BJ (cell line): ENCODE data around the gene EHBP1. TPM values are rescaled to one million over a fixed set of nuclear protein-coding genes. Genes with fewer than 3 reads are reported as not detected.

ENCODE experiments used
- CTCF ChIA-PET: fragments of 350-600 bp; formaldehyde crosslinking; extraction: SDS; loops from one replicate; lab custom pipeline; 2021; ENCODE audit warnings: antibody characterized with exemption, inconsistent platforms; lab: Yijun Ruan, JAX
- POLR2A ChIA-PET: fragments of 300-600 bp; sonication (Branson Sonifier 250); formaldehyde crosslinking; extraction: SDS; loops from one replicate; lab custom pipeline; 2021; ENCODE audit warnings: antibody characterized with exemption; lab: Charles Lee
- DNase-seq: peaks from one replicate; pipeline ENCODE4 v3.0.0-alpha.2; 2011; ENCODE audit warnings: low read depth
- H3K27me3 ChIP-seq: 2 replicates; pipeline ENCODE4 v1.6.0; 2011; ENCODE audit warnings: low read length; ENCODE audit not compliant: control insufficient read depth, insufficient read depth
- H3K36me3 ChIP-seq: 2 replicates; pipeline ENCODE4 v1.5.1; 2011; ENCODE audit warnings: low read length; ENCODE audit not compliant: control insufficient read depth, insufficient read depth
- H3K4me3 ChIP-seq: 2 replicates; pipeline ENCODE4 v1.5.1; 2011; ENCODE audit warnings: low read depth, mild to moderate bottlenecking, control low read depth, low read length
- CTCF ChIP-seq: IDR thresholded peaks from 2 replicates; pipeline ENCODE4 v1.5.1; 2011; ENCODE audit warnings: low read depth, mild to moderate bottlenecking, control low read depth, inconsistent platforms, low read length, moderate library complexity; ENCODE audit not compliant: insufficient read depth
- polyA plus RNA-seq: library from polyadenylated mRNA; depleted of rRNA; stranded (reverse); fragments of >200 nt; gene quantifications from 2 replicates; pipeline ENCODE4 v1.2.3, GENCODE V29; 2011

The EHBP1 gene
- polyA plus RNA-seq, 1 experiment, result 43.8 TPM

GRCh38 chr2:62663920-62664795 lies 41.4 kb upstream of the EHBP1 start:
- Histone ChIP-seq H3K27me3 (no peaks in the 10 kb centered on the region), H3K4me3 (no peak overlapping the region), H3K36me3 (no peaks in the 10 kb centered on the region)
- POLR2A ChIA-PET, result interaction anchor here (0.6 to 1.8 kb wide), 8 partner anchors 8 to 1018 kb away, joined by 3 to 18 read pairs (median 6); no protein-coding TSS in a partner anchor
- TF ChIP-seq CTCF, result no peak
- DNase-seq, result peak; percentile 63
- CTCF ChIA-PET, result interaction anchor here (0.6 to 5.4 kb wide), 6 partner anchors 9 to 207 kb away, joined by 3 to 26 read pairs (median 4); partner anchors contain the start of gene EHBP1

GRCh38 chr2:62665446-62665845 lies 40.1 kb upstream of the EHBP1 start:
- no peaks in the 10 kb centered on the region for H3K36me3 ChIP-seq
- CTCF ChIA-PET, result interaction anchor here (5.4 kb wide), 1 partner anchor 208 kb away, joined by 26 read pairs; no protein-coding TSS in a partner anchor
- DNase-seq, result no peak
- no peak overlapping the region for H3K4me3 ChIP-seq
- no peaks in the 10 kb centered on the region for H3K27me3 ChIP-seq
- POLR2A ChIA-PET, result no interaction called here
- TF ChIP-seq CTCF, result no peak

- Histone ChIP-seq H3K36me3 (no peaks in the 10 kb centered on the region), H3K4me3 (no peak overlapping the region), H3K27me3 (no peaks in the 10 kb centered on the region)
- no peak for DNase-seq
- no peak for TF ChIP-seq CTCF
- POLR2A ChIA-PET, result no interaction called here
- CTCF ChIA-PET, result no interaction called here
Observed at GRCh38 chr2:62669180-62669579, 36.3 kb upstream of the EHBP1 start.

GRCh38 chr2:62672601-62673000 lies 32.9 kb upstream of the EHBP1 start:
- Histone ChIP-seq H3K36me3 (no peaks in the 10 kb centered on the region), H3K27me3 (no peaks in the 10 kb centered on the region), H3K4me3 (no peak overlapping the region)
- DNase-seq, result no peak
- CTCF ChIA-PET, result interaction anchor here (0.8 to 1.9 kb wide), 3 partner anchors 12 to 340 kb away, joined by 3 to 10 read pairs (median 4); no protein-coding TSS in a partner anchor
- POLR2A ChIA-PET, result interaction anchor here (1.8 kb wide), 1 partner anchor 9 kb away, joined by 13 read pairs; no protein-coding TSS in a partner anchor
- no peak for TF ChIP-seq CTCF

- POLR2A ChIA-PET, result no interaction called here
- no peak for DNase-seq
Observed at GRCh38 chr2:62675062-62675461, 30.5 kb upstream of the EHBP1 start.

More at GRCh38 chr2:62675062-62675461, 30.5 kb upstream of the EHBP1 start:
- H3K36me3 ChIP-seq, result no peaks in the 10 kb centered on the region
- no peak overlapping the region for H3K4me3 ChIP-seq
- no peak for TF ChIP-seq CTCF
- H3K27me3 ChIP-seq, result no peaks in the 10 kb centered on the region
- CTCF ChIA-PET, result no interaction called here
